Stimulated activated naive B cell treated with anti-CD40 and anti-IgM and Interleukin-4, amounts not matched to agents 10 μg/mL and 1 μg/mL and 100 μg/mL, for 72 hours (primary cell): ENCODE measurements around the gene MAN1C1.
A peak's percentile ranks its signal among the peaks of the same experiment; 100 is the strongest.

Source experiments
- ATAC-seq, 2 donors: fragments of 150-1000 bp; cut with Tn5 transposase; replicated peaks; 2 replicates each; pipeline ENCODE4 v1.10.0; 2021; ENCODE audit warnings: moderate library complexity in 1 of 2
- DNase-seq: peaks from one replicate; pipeline ENCODE4 v3.0.0; 2021
- H3K27ac Mint-ChIP-seq: one replicate; pipeline ENCODE4 v1.8.0; 2022; ENCODE audit warnings: mild to moderate bottlenecking, mixed read lengths
- H3K27me3 Mint-ChIP-seq, 2 donors: one replicate each; pipeline ENCODE4 v1.8.0; 2022; ENCODE audit warnings: mixed read lengths in 2 of 2
- H3K36me3 Mint-ChIP-seq, 2 donors: one replicate each; pipeline ENCODE4 v1.8.0; 2022; ENCODE audit warnings: mixed read lengths in 2 of 2, mild to moderate bottlenecking in 1 of 2
- H3K4me1 Mint-ChIP-seq, 2 donors: one replicate each; pipeline ENCODE4 v1.8.0; 2022; ENCODE audit warnings: mixed read lengths in 2 of 2, mild to moderate bottlenecking in 1 of 2
- H3K4me3 Mint-ChIP-seq, 2 donors: one replicate each; pipeline ENCODE4 v1.8.0; 2022; ENCODE audit warnings: mild to moderate bottlenecking in 2 of 2, mixed read lengths in 2 of 2, moderate library complexity in 1 of 2
- H3K9me3 Mint-ChIP-seq, 2 donors: one replicate each; pipeline ENCODE4 v1.8.0; 2022; ENCODE audit warnings: mixed read lengths in 2 of 2, mild to moderate bottlenecking in 1 of 2

MAN1C1 gene

DNA sequence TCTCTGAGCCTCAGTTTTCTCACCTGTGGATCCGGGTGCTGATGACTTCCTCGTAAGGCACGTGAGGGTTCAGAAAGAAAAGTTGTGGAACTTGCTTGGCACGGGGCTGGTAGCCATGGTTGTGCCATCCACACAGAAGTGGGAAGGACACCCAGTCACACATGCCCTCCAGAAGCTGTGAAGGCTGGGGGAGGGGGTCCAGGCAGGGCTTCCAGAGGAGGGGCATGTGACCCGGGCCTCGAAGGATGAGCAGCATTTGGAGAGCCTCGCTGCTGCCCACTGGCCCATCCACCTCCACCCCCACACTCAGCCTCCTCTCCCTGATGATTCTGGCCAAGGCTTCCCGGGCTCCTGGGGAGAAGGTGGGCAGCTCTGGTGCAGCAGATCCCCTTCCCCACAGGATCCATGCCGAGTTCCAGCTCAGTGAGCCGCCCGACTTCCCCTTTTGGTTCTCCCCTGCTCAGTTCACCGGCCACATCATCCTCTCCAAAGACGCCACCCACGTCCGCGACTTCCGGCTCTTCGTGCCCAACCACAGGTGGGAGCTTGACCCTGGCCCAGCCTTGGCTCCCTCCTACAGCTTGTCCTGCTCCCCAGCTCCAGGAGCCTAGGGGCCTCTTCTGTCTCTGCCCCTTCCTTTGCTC lies 192.8 kb downstream of the MAN1C1 start:
- ATAC-seq (peak; percentile 47 to 54), DNase-seq (peak; percentile 40)
- H3K4me3 Mint-ChIP-seq, result peak overlapping the region; percentile 17 to 66
- H3K4me1 Mint-ChIP-seq, result peaks cover 28 to 38% of the 10 kb centered on the region in 2 donors
- no peaks in the 10 kb centered on the region for H3K9me3 Mint-ChIP-seq
- peak overlapping the region; percentile 89 for H3K27ac Mint-ChIP-seq
- H3K36me3 Mint-ChIP-seq, result peaks cover 9 to 20% of the 10 kb centered on the region in 2 donors
- H3K27me3 Mint-ChIP-seq, result no peaks in the 10 kb centered on the region

DNA sequence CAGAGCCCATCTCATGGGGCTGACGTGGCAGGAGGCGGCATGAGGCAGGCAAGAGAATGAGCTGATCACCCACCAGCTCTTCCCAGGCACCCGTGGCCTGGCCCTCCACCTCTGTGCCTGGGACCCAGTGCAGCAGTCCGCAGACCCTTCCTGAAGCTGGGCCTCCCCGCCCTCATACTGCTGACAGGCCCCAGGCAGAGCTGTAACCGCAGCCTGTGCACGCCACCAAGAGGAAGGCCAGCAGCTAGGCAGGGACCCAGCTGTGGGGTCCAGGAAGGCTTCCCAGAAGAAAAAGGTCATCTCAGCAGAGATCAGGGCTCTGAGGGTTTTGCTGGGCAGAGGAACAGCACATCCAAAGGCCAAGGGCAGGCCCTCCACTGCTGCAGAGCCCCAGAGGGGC lies 193.3 kb downstream of the MAN1C1 start:
- Mint-ChIP-seq H3K4me1 (peaks cover 24 to 32% of the 10 kb centered on the region in 2 donors), H3K27me3 (no peaks in the 10 kb centered on the region), H3K4me3 (peak overlapping the region; percentile 17 to 66), H3K36me3 (peaks cover 12 to 23% of the 10 kb centered on the region in 2 donors), H3K9me3 (no peaks in the 10 kb centered on the region), H3K27ac (peak overlapping the region; percentile 89)
- ATAC-seq (peak; percentile 19 to 29), DNase-seq (no peak)

DNA sequence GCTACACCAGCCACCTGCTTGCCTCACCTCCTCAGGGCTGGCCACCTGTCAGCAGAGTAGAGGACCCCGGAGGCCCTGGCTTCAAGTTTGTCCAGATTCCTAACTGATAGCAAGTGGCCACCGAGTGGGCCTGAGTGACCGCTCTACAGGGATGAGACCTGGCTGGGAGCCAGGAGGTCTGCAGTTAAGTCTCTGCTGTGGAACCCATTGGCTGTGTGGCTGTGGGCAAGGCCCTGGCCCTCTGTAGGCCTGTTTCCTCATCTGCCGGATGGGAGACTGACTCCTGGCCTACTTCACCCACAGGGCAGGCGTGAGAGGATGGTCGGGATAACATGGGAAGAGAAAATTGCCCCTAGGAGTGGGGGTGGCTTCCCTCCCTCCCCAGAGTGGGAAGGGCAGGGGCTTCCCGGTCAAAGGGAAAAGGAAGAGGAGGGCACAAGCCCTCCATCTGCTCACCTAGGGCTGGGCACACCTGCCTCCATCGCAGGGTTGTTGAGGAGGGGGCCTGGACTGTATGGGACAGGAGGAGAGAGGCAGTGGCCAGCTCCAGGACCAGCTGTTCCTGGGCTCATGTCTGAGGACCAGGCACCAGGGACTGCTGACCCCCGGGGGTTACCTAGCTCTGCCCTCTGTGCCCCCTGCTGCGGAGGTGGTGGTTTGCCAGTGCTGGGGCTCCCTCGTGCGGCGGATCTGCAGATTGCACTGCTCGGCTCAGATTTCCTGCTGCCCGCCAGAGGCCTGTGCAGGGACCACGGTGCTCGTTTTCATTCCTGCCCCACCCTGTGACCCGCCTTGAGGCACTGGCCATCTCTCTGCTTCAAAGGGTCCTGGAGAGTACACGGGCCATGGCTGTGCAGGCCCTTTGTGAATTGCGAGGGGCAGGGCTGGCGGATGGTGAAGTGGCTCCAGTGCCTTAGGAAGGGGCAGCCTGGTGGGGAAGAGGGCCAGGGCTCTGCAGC lies 194.0 kb downstream of the MAN1C1 start:
- Mint-ChIP-seq H3K9me3 (no peaks in the 10 kb centered on the region), H3K4me3 (peak overlapping the region in 1 of 2 donors; percentile 60), H3K27me3 (no peaks in the 10 kb centered on the region), H3K36me3 (peaks cover 13 to 27% of the 10 kb centered on the region in 2 donors), H3K4me1 (peaks cover 19 to 28% of the 10 kb centered on the region in 2 donors), H3K27ac (peak overlapping the region; percentile 89)
- ATAC-seq (peak; percentile 74 to 76), DNase-seq (peak; percentile 68)

DNA sequence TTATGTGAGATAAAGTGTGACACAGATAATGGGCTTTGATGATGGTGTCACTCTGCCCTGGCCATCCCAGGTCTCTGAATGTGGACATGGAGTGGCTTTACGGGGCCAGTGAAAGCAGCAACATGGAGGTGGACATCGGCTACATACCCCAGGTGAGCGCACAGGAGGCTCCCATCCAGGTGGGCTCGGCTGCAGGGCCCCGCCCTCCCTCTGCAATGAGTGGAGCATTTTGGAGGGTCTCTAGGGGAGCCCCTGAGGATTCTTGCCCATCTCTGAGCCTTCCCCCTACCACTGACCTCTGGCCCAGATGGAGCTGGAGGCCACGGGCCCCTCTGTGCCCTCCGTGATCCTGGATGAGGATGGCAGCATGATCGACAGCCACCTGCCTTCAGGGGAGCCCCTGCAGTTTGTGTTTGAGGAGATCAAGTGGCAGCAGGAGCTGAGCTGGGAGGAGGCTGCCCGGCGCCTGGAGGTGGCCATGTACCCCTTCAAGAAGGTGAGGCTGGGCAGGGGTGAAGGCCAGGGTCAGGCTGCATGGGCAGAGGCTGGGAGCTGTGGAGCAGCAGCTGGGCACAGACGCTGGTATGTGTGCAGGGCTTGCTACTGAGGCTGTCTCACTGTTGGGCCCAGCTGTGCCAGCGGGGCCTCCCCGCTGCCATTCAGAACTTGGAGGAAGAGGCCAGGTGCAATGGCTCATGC lies 194.9 kb downstream of the MAN1C1 start:
- Mint-ChIP-seq H3K27ac (no peak overlapping the region), H3K36me3 (peaks cover 7 to 18% of the 10 kb centered on the region in 2 donors)
- no peak for ATAC-seq

DNA sequence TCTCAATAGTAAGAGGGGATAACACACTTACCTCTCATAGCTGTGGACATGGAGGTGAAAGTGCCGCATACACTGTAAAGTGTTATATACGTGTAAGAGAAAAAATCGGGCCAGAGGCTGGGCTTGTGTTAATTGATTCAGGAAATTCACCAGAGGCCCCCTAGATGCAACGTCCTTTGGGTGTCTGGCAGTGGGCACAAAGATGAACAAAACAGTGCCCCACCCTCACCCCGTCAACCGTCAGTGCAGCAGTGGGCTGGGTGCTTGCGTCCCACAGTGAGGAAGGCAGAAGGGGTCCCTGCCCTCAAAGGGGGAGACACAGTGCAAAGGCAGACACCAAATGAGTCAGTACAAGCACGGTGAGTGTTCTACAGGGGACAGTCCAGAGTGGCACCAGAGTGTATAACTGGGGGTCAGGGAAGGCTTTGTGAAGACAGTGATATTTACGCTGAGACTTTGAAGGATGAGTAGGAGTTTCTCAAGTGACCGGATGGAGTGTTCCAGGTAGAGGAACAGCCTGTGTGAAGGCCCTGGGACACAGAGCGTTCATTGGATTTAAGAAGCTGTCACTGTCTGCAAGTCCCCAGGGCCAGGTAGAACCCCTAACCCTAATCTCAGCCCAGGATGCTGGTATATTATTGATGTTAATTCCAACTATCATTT lies 196.6 kb downstream of the MAN1C1 start:
- no peak for DNase-seq
- Mint-ChIP-seq H3K4me1 (peaks cover 16 to 30% of the 10 kb centered on the region in 2 donors), H3K4me3 (no peak overlapping the region), H3K27me3 (no peaks in the 10 kb centered on the region), H3K36me3 (peaks cover 7 to 17% of the 10 kb centered on the region in 2 donors), H3K27ac (no peak overlapping the region), H3K9me3 (no peaks in the 10 kb centered on the region)
- no peak for ATAC-seq

More for the DNA sequence above, 194.9 kb downstream of the MAN1C1 start:
- H3K4me3 Mint-ChIP-seq, result no peak overlapping the region
- peaks cover 16 to 28% of the 10 kb centered on the region in 2 donors for H3K4me1 Mint-ChIP-seq
- H3K9me3 Mint-ChIP-seq, result no peaks in the 10 kb centered on the region
- no peaks in the 10 kb centered on the region for H3K27me3 Mint-ChIP-seq
- DNase-seq, result no peak

DNA sequence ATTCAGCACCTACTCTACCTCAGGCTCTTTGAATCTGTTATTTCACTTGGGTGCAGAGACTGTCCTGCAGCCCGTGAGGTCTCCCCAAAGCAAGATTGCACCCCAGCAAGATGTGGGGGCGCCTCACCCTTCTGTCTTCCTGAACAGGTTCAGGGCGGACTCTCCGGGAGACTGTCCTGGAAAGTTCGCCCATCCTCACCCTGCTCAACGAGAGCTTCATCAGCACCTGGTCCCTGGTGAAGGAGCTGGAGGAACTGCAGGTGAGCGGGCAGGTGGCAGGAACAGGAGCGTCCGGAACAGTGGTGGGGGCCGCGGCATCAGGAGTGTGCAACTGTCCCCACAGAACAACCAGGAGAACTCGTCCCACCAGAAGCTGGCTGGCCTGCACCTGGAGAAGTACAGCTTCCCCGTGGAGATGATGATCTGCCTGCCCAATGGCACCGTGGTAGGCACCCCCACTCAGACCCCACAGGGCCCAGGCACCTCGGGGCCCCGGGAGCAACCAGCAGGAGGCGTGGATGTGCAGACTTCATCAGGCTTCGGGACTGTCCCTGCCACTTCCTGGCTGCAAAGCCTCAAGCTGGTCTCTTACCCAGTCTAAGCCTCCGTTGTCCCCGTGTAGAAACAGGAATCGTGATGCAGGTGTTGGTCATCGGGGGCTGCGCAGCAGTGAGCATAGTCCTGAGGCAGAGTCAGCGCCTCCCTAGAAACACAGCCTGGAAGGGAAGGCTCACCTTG lies 197.3 kb downstream of the MAN1C1 start:
- peaks cover 7 to 17% of the 10 kb centered on the region in 2 donors for H3K36me3 Mint-ChIP-seq
- H3K4me1 Mint-ChIP-seq, result peaks cover 19 to 33% of the 10 kb centered on the region in 2 donors
- H3K4me3 Mint-ChIP-seq, result no peak overlapping the region
- DNase-seq, result no peak
- H3K9me3 Mint-ChIP-seq, result no peaks in the 10 kb centered on the region
- no peaks in the 10 kb centered on the region for H3K27me3 Mint-ChIP-seq
- ATAC-seq, result no peak
- no peak overlapping the region for H3K27ac Mint-ChIP-seq

DNA sequence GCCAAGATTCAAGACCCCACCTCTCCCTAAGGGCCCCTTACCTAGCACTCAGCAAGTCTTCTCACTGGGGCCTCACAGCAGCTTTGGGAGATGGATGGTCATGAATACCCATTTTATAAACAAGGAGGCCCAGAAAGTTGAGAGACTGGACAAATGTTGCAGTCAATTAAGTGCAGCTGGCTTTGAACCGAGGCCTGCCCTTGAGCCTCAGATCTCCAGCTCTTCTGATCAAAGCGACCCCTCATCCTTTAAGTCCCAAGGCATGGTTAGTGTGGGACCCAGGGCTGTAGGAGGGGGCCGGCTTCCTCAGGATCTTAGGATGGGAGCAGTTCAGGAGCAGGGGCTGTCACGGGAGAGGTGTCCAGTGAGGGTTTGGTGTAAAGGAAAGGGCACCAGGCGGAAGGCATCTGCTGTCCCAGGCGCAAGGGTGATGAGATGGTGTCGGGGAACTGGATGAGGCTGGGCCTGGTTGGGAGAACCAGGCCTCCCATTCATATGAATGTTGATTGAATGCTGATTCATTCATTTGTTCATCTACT lies 198.0 kb downstream of the MAN1C1 start:
- Mint-ChIP-seq H3K4me1 (peaks cover 17 to 32% of the 10 kb centered on the region in 2 donors), H3K4me3 (no peak overlapping the region), H3K27me3 (no peaks in the 10 kb centered on the region), H3K27ac (peak overlapping the region; percentile 74), H3K9me3 (no peaks in the 10 kb centered on the region), H3K36me3 (peaks cover 5 to 11% of the 10 kb centered on the region in 2 donors)
- no peak for DNase-seq
- no peak for ATAC-seq

DNA sequence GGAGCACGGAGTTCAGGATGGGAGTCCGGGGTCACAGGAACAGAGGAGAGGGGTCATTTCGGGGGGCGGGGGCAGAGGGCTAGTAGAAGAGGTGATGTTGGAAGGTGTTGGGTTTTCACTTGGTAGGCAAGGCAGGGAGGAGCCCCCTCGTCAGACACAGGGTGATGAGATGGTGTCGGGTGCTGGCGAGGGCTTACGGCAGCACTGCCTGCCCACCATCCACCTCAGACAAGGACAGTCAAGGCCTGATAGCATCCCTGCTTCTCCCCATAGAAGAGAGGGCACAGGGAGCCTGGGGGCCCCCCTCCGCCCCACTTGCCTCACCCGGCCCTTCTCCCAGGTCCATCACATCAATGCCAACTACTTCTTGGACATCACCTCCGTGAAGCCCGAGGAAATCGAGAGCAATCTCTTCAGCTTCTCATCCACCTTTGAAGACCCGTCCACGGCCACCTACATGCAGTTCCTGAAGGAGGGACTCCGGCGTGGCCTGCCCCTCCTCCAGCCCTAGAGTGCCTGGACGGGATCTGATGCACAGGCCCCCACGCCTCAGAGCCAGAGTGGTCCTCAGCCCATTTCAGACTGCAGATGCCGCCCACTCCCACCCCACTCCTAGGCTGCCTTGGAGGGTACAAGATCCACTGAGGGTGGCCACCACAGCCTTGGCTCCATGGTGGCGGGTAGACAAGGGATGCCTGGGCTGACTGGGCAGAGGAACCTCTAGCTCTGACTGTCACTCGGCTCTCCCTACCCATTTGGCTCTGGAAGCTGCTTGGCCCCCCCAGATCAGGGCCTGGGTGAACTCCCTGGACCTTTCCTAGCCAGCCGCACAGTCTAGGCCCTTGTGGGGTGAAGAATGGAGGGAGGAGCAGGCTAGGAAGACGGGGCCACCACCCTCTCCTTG lies 198.9 kb downstream of the MAN1C1 start:
- ATAC-seq (no peak), DNase-seq (no peak)
- no peaks in the 10 kb centered on the region for H3K9me3 Mint-ChIP-seq
- H3K27me3 Mint-ChIP-seq, result no peaks in the 10 kb centered on the region
- peaks cover 4 to 7% of the 10 kb centered on the region in 2 donors for H3K36me3 Mint-ChIP-seq
- no peak overlapping the region for H3K4me3 Mint-ChIP-seq
- no peak overlapping the region for H3K27ac Mint-ChIP-seq
- H3K4me1 Mint-ChIP-seq, result peaks cover 9 to 24% of the 10 kb centered on the region in 2 donors

DNA sequence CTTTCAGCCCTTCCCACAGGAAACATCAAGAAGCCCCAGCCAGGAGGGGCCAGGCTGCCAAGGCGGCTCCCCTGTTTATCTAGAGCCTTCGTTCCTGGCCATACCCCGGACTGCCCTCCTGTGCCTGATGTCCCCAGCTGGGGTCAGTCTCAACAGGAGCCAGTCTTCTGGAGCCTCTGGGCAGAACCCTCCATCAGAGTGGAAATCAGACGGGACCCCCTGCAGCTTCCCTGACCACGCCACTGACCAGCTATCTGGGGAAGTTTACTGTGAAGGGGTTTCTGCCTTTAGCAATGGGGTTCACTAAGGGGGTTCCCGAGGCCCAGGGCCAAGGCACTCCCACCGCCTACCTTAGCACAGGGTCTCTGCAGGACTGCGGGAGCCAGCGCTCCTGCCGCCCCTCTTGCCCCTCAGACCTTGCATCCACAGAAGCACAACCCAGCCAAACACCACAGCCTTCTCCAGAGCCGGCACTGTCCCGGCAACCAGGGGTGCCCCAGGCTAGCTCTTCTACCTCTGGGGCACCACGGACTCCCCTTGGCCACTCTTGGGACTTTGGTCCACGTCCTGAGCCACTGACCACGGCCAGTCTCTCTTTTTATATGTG lies 199.6 kb downstream of the MAN1C1 start:
- Mint-ChIP-seq H3K36me3 (peaks cover 9 to 11% of the 10 kb centered on the region in 2 donors), H3K4me1 (peaks cover 13 to 24% of the 10 kb centered on the region in 2 donors), H3K27me3 (no peaks in the 10 kb centered on the region), H3K4me3 (no peak overlapping the region), H3K27ac (peak overlapping the region; percentile 37), H3K9me3 (no peaks in the 10 kb centered on the region)
- DNase-seq (no peak), ATAC-seq (no peak)

DNA sequence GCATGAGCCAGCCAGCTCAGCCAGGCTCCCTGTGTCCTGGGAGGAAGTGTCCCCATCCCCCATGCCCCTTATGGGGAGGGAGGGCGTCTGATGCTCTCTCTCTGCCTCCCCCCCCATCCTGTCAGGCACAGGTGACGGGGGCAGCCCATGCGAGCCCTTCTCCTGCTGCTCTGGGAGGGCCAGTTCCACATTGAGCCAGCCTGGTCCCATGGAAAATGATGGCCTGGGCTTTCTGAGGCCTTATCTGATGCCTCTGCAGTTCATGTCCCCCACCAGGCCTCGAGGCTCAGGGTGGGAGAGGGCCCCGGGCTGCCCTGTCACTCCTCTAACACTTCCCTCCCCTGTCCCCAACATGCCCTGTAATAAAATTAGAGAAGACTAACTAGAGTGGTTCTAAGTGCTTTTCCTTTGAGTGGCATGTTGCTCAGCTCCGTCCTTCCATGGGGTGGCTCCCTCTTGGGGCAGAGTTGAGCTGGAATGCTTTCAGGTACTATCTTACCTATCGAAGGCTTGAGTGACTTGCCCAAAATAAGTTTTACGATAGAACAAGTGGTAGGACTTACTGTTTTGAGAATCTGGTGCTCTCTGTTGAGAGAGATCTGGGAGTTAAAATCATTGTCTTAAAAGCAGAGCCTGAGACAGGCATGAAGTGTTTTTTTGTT lies 201.4 kb downstream of the MAN1C1 start:
- H3K27ac Mint-ChIP-seq, result no peak overlapping the region
- H3K9me3 Mint-ChIP-seq, result no peaks in the 10 kb centered on the region
- peak overlapping the region; percentile 47 to 97 for H3K4me3 Mint-ChIP-seq
- peaks cover 21 to 31% of the 10 kb centered on the region in 2 donors for H3K4me1 Mint-ChIP-seq
- no peak for DNase-seq
- no peak for ATAC-seq
- H3K36me3 Mint-ChIP-seq, result peaks cover 9 to 11% of the 10 kb centered on the region in 2 donors
- H3K27me3 Mint-ChIP-seq, result no peaks in the 10 kb centered on the region

DNA sequence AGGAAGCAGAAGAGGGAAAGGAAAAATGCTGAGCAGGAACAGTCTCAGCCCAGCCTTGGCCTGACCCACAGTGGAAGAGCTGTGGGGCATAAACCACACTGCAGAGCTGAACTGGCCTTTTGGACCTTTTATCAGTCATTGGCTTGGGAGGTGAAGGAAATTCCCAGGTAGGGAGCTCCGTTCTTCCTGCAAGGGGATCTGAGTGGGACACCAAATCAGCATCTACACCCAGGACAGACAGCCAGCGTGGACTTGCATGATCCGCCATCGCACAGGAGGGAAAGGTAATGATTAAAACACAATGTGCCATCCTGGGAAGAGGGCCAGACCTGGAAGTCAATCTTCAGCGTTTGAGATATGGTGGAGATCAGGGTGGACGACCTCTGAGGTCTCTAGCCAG lies 202.0 kb downstream of the MAN1C1 start:
- H3K27me3 Mint-ChIP-seq, result no peaks in the 10 kb centered on the region
- ATAC-seq, result no peak
- no peak for DNase-seq
- H3K9me3 Mint-ChIP-seq, result no peaks in the 10 kb centered on the region
- H3K36me3 Mint-ChIP-seq, result peaks cover 12 to 14% of the 10 kb centered on the region in 2 donors
- peaks cover 23 to 31% of the 10 kb centered on the region in 2 donors for H3K4me1 Mint-ChIP-seq
- H3K27ac Mint-ChIP-seq, result no peak overlapping the region
- H3K4me3 Mint-ChIP-seq, result peak overlapping the region; percentile 90 to 97
